ENCODE measurements around the gene EPDR1. TPM values are rescaled to one million over a fixed set of nuclear protein-coding genes. Genes with fewer than 3 reads are reported as not detected.
"Not testable (repeated sequence)": the region's sequence is repeated elsewhere in the genome, so short reads cannot be mapped to it uniquely, and the experiment has no call there.

The EPDR1 gene
- total RNA-seq, 6 donors from 2014 or later = 57.2 to 107 (median 96.1) TPM

DNA sequence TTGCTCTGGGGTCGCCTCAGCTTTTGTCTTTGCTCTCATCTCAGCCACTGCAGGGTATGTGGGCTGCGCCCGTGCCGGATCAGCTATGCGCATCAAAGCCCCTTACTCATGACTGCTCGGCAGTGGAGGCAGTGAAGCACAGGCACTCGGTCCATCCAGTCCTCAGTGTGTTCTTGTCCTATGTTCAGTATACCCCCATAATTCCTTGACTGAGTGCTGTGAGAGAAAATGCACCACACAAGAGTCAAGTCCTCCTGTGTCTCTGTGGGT is 27.4 kb downstream of the EPDR1 start:
- Histone ChIP-seq H3K9me3 (no peaks in the 10 kb centered on the region), H3K36me3 (peaks cover 0 to 9% (median 0%) of the 10 kb centered on the region in 4 donors), H3K27ac (no peak overlapping the region), H3K4me3 (no peak overlapping the region), H3K27me3 (no peaks in the 10 kb centered on the region), H3K4me1 (peaks cover 0 to 9% (median 2%) of the 10 kb centered on the region in 4 donors)
- TF ChIP-seq, protein P1, sequence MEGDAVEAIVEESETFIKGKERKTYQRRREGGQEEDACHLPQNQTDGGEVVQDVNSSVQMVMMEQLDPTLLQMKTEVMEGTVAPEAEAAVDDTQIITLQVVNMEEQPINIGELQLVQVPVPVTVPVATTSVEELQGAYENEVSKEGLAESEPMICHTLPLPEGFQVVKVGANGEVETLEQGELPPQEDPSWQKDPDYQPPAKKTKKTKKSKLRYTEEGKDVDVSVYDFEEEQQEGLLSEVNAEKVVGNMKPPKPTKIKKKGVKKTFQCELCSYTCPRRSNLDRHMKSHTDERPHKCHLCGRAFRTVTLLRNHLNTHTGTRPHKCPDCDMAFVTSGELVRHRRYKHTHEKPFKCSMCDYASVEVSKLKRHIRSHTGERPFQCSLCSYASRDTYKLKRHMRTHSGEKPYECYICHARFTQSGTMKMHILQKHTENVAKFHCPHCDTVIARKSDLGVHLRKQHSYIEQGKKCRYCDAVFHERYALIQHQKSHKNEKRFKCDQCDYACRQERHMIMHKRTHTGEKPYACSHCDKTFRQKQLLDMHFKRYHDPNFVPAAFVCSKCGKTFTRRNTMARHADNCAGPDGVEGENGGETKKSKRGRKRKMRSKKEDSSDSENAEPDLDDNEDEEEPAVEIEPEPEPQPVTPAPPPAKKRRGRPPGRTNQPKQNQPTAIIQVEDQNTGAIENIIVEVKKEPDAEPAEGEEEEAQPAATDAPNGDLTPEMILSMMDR (IDR thresholded peaks at IDR 0.05) = no peak
- no peak for TF ChIP-seq POLR2AphosphoS5 (IDR thresholded peaks at IDR 0.05)
- no peak for TF ChIP-seq EP300 (IDR thresholded peaks at IDR 0.05)
- TF ChIP-seq POLR2A (IDR thresholded peaks at IDR 0.05) = no peak
- 96 to 100% methylated on average over 2 to 7 of the region's 7 CpGs for WGBS, 2 donors
- ATAC-seq (ENCODE audit: low FRiP score in 2 of 2) (no peak), DNase-seq (peak in 1 of 2 donors; percentile 33)

DNA sequence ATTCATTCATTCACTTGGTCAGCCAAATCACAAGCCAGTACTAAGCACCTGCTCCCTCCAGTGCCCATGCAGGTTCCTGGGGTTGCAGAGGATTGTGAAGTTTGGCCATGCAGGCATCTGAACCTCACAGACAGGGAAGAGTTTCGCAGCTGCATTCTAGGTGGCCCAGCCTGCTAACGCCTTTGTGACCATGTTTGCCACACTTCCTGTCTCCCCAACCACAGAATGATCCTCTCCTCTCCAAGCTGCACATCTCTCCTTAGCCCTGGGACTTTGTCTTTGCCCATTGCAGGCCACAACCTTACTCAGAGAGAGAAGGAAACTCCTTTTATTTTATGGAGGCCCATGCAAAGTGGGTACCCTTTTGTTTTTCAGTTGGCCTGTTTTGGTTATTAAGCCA is 31.8 kb downstream of the EPDR1 start:
- no peak for DNase-seq
- Histone ChIP-seq H3K27me3 (no peaks in the 10 kb centered on the region), H3K4me3 (no peak overlapping the region), H3K4me1 (no peaks in the 10 kb centered on the region), H3K36me3 (peaks cover 0 to 9% (median 0%) of the 10 kb centered on the region in 4 donors), H3K9me3 (no peaks in the 10 kb centered on the region), H3K27ac (no peak overlapping the region)
- WGBS, 2 donors = 58 to 66% methylated on average over 2 of the region's 2 CpGs
- TF ChIP-seq POLR2AphosphoS5 (IDR thresholded peaks at IDR 0.05) = no peak
- TF ChIP-seq, protein P1 (IDR thresholded peaks at IDR 0.05) = no peak
- TF ChIP-seq POLR2A (IDR thresholded peaks at IDR 0.05) = no peak
- no peak for TF ChIP-seq EP300 (IDR thresholded peaks at IDR 0.05)
- no peak for ATAC-seq (ENCODE audit: low FRiP score in 2 of 2)

DNA sequence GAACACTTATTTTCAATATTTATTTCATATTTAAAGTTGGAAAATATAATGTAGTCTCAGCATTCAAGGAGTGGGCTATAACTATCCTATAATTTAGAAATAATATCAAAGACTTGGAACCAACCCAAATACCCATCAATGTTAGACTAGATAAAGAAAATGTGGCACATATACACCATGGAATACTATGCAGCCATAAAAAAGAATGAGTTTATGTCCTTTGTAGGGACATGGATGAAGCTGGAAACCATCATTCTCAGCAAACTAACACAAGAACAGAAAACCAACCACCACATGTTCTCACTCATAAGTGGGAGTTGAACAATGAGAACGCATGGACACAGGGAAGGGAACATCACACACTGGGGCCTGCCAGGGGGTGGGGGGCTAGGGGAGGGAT is 33.8 kb downstream of the EPDR1 start:
- H3K4me3 ChIP-seq; H3K36me3 ChIP-seq; H3K4me1 ChIP-seq; H3K27me3 ChIP-seq; DNase-seq; ATAC-seq (ENCODE audit: low FRiP score in 2 of 2); H3K27ac ChIP-seq; H3K9me3 ChIP-seq: not testable (repeated sequence)
- WGBS, 2 donors = 100% methylated on average over 1 of the region's 1 CpG

DNA sequence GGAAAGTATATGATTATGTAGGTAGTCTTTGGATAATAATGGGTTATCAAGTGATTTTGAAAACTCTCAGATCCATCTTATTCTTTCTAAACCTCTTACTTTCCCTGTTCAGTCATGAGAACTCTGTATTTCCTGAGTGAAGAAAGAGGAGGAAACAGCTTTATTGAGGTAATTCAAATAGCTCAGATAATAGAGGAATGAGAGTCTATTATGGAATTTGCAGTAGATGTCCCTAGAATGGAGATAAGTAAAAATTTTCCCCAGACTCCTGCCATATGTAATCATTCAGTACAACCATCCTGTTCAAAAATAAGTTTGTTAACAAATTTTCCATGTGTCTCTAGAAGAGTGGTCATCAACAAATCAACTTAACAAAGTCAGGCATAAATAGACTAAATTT is 36.4 kb downstream of the EPDR1 start:
- Histone ChIP-seq H3K9me3 (no peaks in the 10 kb centered on the region), H3K27me3 (no peaks in the 10 kb centered on the region), H3K4me3 (no peak overlapping the region), H3K4me1 (no peaks in the 10 kb centered on the region), H3K27ac (no peak overlapping the region), H3K36me3 (no peaks in the 10 kb centered on the region)
- no peak for ATAC-seq (ENCODE audit: low FRiP score in 2 of 2)
- DNase-seq = no peak
- TF ChIP-seq POLR2AphosphoS5 (IDR thresholded peaks at IDR 0.05) (no peak), EP300 (IDR thresholded peaks at IDR 0.05) (no peak), POLR2A (IDR thresholded peaks at IDR 0.05) (no peak)

DNA sequence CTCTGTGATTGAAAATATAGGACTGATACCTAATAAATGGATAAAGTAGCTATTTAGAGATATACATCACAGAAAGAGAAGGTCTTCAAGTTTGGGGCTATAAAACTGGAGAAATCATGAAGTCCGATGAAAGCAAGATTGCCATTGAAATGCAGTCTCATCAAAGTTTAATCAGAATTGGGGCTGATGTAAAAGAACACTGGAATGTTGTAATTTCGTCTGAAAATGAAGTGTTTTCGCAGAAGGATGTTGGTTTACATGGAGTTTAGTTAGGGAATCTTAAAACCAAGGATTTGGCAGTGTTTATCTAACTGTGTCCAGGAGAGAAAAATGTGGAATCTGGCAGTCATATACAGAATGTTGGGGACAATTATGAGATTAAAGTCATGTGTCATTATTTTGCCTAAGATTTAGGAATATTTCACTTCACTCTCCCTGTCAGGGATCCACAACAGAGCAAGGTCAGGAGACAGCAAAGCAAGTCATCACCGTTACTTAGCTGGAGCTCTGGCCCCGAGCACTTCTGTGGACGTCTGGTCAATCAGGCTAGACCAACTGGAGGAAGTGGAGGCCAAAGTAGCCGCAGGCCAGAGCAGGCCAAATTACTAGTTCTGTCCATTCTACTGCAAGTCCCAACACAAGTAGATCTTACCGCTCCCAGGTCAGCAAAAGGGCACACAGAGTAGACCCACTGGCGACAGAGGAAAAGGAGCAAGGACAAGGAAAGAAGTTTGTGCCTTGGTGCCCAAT is 37.0 kb downstream of the EPDR1 start:
- Histone ChIP-seq H3K36me3 (no peaks in the 10 kb centered on the region), H3K9me3 (no peaks in the 10 kb centered on the region), H3K27me3 (no peaks in the 10 kb centered on the region), H3K4me1 (no peaks in the 10 kb centered on the region), H3K4me3 (no peak overlapping the region), H3K27ac (no peak overlapping the region)
- 80 to 82% methylated on average over 9 of the region's 9 CpGs for WGBS, 2 donors
- DNase-seq = no peak
- no peak for ATAC-seq (ENCODE audit: low FRiP score in 2 of 2)
- TF ChIP-seq, protein P1 (IDR thresholded peaks at IDR 0.05) = no peak
- no peak for TF ChIP-seq EP300 (IDR thresholded peaks at IDR 0.05)
- no peak for TF ChIP-seq POLR2AphosphoS5 (IDR thresholded peaks at IDR 0.05)
- no peak for TF ChIP-seq POLR2A (IDR thresholded peaks at IDR 0.05)

DNA sequence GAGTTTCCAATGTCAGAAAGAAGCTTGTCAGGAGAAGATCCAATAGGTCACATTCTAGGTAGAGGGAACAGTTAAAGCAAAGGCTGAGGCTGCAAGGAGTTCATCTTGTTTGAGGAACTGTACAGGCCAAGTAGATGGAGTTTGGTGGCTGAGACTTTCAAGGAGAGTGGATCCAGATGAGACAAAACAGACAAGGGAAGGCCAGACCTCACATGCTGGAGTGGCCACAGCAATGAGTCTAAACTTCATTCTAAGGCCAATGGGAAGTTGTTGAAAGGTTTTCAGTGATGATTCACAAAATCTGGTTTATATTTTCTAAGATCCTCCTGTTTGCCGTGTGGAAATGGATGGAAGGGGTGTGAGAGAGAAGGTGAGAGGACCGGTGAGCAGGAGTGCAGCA is 40.0 kb downstream of the EPDR1 start:
- TF ChIP-seq POLR2A (IDR thresholded peaks at IDR 0.05) = no peak
- ATAC-seq (ENCODE audit: low FRiP score in 2 of 2) = no peak
- Histone ChIP-seq H3K27ac (no peak overlapping the region), H3K4me1 (no peaks in the 10 kb centered on the region), H3K36me3 (no peaks in the 10 kb centered on the region), H3K4me3 (no peak overlapping the region), H3K9me3 (no peaks in the 10 kb centered on the region), H3K27me3 (no peaks in the 10 kb centered on the region)
- WGBS, 2 donors = 84 to 86% methylated on average over 2 of the region's 2 CpGs
- DNase-seq = no peak
